ENCODE data around the gene TMED10. TPM values are rescaled to one million over a fixed set of nuclear protein-coding genes. Genes with fewer than 3 reads are reported as not detected.

The TMED10 gene
- total and polyA plus RNA-seq, 2 of the 13 experiments (the other 11 are each of a cell fraction or from before 2014, with no cell fraction given): 311 to 377 TPM

- H3K9me3 ChIP-seq (ENCODE audit: low read length): no peaks in the 10 kb centered on the region
- FAIRE-seq (no peak), DNase-seq (ENCODE audit: low spot score) (no peak), ATAC-seq (no peak)
- H3K79me2 ChIP-seq (ENCODE audit: insufficient read depth, low read length): no peaks in the 10 kb centered on the region
- H3K36me3 ChIP-seq (replicated peaks in 1 of 2; ENCODE audit: control insufficient read depth in 1 of 2, insufficient read depth in 2 of 2, low read length in 2 of 2): peaks cover 11 to 29% of the 10 kb centered on the region in 2 experiments
- 100% methylated on average over 1 of the region's 1 CpG for WGBS (ENCODE audit: low lambda C conversion rate)
- POLR2A ChIA-PET: interaction anchor here (1.1 kb wide), 1 partner anchor 14 kb away, joined by 3 read pairs; the partner anchor contains the start of gene ZC2HC1C
- no peak overlapping the region for H3K4me2 ChIP-seq (ENCODE audit: low read depth, low read length)
- H2AFZ ChIP-seq (ENCODE audit: low read length): no peak overlapping the region
- intact Hi-C loops (cut with micrococcal nuclease; ENCODE audit: unreplicated experiment): no loop called here
- in situ Hi-C loops (cut with HindIII; ENCODE audit: extremely low pct_ligation_motif_present, low pct_unique_long_range_greater_than_20kb): no loop called here
- H3K4me1 ChIP-seq (ENCODE audit: insufficient read depth, low read length): peaks cover 14% of the 10 kb centered on the region
- CTCF ChIA-PET (ENCODE audit: low intra/inter-chr PET ratio, low total read pairs): no interaction called here
- H3K27ac ChIP-seq (ENCODE audit: extremely low read length, insufficient read depth, low read length): no peak overlapping the region
- no TSS peak for BruUV-seq (replicated peaks)
- H4K20me1 ChIP-seq (ENCODE audit: insufficient read depth, low read length): no peaks in the 10 kb centered on the region
- no peak overlapping the region for H3K9ac ChIP-seq (ENCODE audit: insufficient read depth, low read depth, low read length)
- no peaks in the 10 kb centered on the region for H3K27me3 ChIP-seq (ENCODE audit: control insufficient read depth in 1 of 2, insufficient read depth in 2 of 2, low read length in 2 of 2)
- no peak overlapping the region for H3K4me3 ChIP-seq (replicated peaks in 1 of 3; ENCODE audit: insufficient read depth in 1 of 3, low read depth in 2 of 3, low read length in 3 of 3)
- TF ChIP-seq GLMP (CRISPR knock-in tag; IDR thresholded peaks at IDR 0.05; ENCODE audit: borderline replicate concordance): no peak
- TF ChIP-seq HOXA5 (CRISPR knock-in tag; IDR thresholded peaks at IDR 0.05): no peak
- no peak for TF ChIP-seq AHDC1 (CRISPR knock-in tag; IDR thresholded peaks at IDR 0.05; ENCODE audit: borderline replicate concordance)
- TF ChIP-seq CBFB (CRISPR knock-in tag; IDR thresholded peaks at IDR 0.05): no peak
- TF ChIP-seq, protein P1, sequence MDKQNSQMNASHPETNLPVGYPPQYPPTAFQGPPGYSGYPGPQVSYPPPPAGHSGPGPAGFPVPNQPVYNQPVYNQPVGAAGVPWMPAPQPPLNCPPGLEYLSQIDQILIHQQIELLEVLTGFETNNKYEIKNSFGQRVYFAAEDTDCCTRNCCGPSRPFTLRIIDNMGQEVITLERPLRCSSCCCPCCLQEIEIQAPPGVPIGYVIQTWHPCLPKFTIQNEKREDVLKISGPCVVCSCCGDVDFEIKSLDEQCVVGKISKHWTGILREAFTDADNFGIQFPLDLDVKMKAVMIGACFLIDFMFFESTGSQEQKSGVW (CRISPR knock-in tag; IDR thresholded peaks at IDR 0.05; ENCODE audit: borderline replicate concordance): no peak
- TF ChIP-seq LCORL (IDR thresholded peaks at IDR 0.05): no peak
- TF ChIP-seq LCORL (CRISPR knock-in tag; IDR thresholded peaks at IDR 0.05): no peak
- TF ChIP-seq NR2F1 (CRISPR knock-in tag; IDR thresholded peaks at IDR 0.05): no peak
- TF ChIP-seq GRHL1 (CRISPR knock-in tag; conservative IDR thresholded peaks at IDR 0.05): no peak
- no peak for TF ChIP-seq MED8 (CRISPR knock-in tag; IDR thresholded peaks at IDR 0.05; ENCODE audit: insufficient replicate concordance)
- no peak for TF ChIP-seq MYC (CRISPR knock-in tag; IDR thresholded peaks at IDR 0.05; ENCODE audit: borderline replicate concordance)
- TF ChIP-seq ZNF121 (CRISPR knock-in tag; IDR thresholded peaks at IDR 0.05): no peak
- no peak for TF ChIP-seq ZNF83 (CRISPR knock-in tag; IDR thresholded peaks at IDR 0.05; ENCODE audit: borderline replicate concordance)
- no peak for TF ChIP-seq MED13 (CRISPR knock-in tag; IDR thresholded peaks at IDR 0.05)
- no peak for TF ChIP-seq ZNF274 (CRISPR knock-in tag; IDR thresholded peaks at IDR 0.05)
- TF ChIP-seq ZNF33A (CRISPR knock-in tag; IDR thresholded peaks at IDR 0.05; ENCODE audit: borderline replicate concordance): no peak
- TF ChIP-seq TBP (CRISPR knock-in tag; IDR thresholded peaks at IDR 0.05): no peak
Observed at GRCh38 chr14:75083271-75083670, 93.1 kb downstream of the TMED10 start.
